Neural cell (in vitro differentiated cells): Measurements from ENCODE around the gene TIMM17B. TPM values are rescaled to one million over a fixed set of nuclear protein-coding genes. Genes with fewer than 3 reads are reported as not detected.

Experiments
- H2AFZ ChIP-seq: fragments of 200-600, 300-800 bp; sonication (generic), shearing (Covaris generic); 2 replicates; pipeline ENCODE4 v1.6.0; 2014; ENCODE audit warnings: low read depth, mild to moderate bottlenecking, antibody characterized with exemption, low read length, moderate library complexity
- H3F3A ChIP-seq: fragments of 200-600 bp; shearing (Covaris generic); 2 replicates; pipeline ENCODE4 v1.6.1; 2016; ENCODE audit warnings: mild to moderate bottlenecking, moderate library complexity, mixed read lengths, antibody characterized with exemption, low read length; ENCODE audit not compliant: insufficient read depth, poor library complexity, severe bottlenecking
- H3K27ac ChIP-seq: fragments of 200-600, 300-800 bp; sonication (generic), shearing (Covaris generic); 2 replicates; pipeline ENCODE4 v1.5.1; 2014; ENCODE audit warnings: mild to moderate bottlenecking, low read length, moderate library complexity
- H3K27me3 ChIP-seq: fragments of 300-800, 200-600 bp; sonication (generic), shearing (Covaris generic); 2 replicates; pipeline ENCODE4 v1.6.0; 2014; ENCODE audit warnings: mild to moderate bottlenecking, low read depth, low read length, moderate library complexity; ENCODE audit not compliant: insufficient read depth
- H3K36me3 ChIP-seq: fragments of 300-800, 200-600 bp; sonication (generic), shearing (Covaris generic); 2 replicates; pipeline ENCODE4 v1.5.1; 2014; ENCODE audit warnings: mild to moderate bottlenecking, antibody characterized with exemption, low read length, moderate library complexity; ENCODE audit not compliant: insufficient read depth
- H3K4me2 ChIP-seq: fragments of 300-800, 200-600 bp; sonication (generic), shearing (Covaris generic); 2 replicates; pipeline ENCODE4 v1.6.0; 2014; ENCODE audit warnings: mild to moderate bottlenecking, low read length
- H3K4me3 ChIP-seq: fragments of 300-800, 200-600 bp; sonication (generic), shearing (Covaris generic); 2 replicates; pipeline ENCODE4 v1.5.1; 2014; ENCODE audit warnings: mild to moderate bottlenecking, low read length, moderate library complexity
- H3K79me2 ChIP-seq: fragments of 200-600 bp; shearing (Covaris generic); replicated peaks from 2 replicates; pipeline ENCODE4 v1.6.0; 2014; ENCODE audit warnings: mild to moderate bottlenecking, low read length, moderate library complexity; ENCODE audit not compliant: insufficient read depth
- H3K9ac ChIP-seq: fragments of 300-800, 200-600 bp; sonication (generic), shearing (Covaris generic); 2 replicates; pipeline ENCODE4 v1.6.1; 2016; ENCODE audit warnings: mild to moderate bottlenecking, low read length, mixed read lengths
- H3K9me2 ChIP-seq: fragments of 200-600 bp; shearing (Covaris generic); 2 replicates; pipeline ENCODE4 v1.6.1; 2016; ENCODE audit warnings: mild to moderate bottlenecking, low read length, mixed read lengths; ENCODE audit not compliant: insufficient read depth
- H3K9me3 ChIP-seq: fragments of 200-600, 300-800 bp; sonication (generic), shearing (Covaris generic); 2 replicates; pipeline ENCODE4 v1.6.1; 2016; ENCODE audit warnings: mild to moderate bottlenecking, mixed run types, low read length, moderate library complexity, mixed read lengths
- H4K20me1 ChIP-seq: fragments of 200-600 bp; shearing (Covaris generic); 2 replicates; pipeline ENCODE4 v1.6.1; 2016; ENCODE audit warnings: mild to moderate bottlenecking, mixed run types; ENCODE audit not compliant: insufficient read depth
- CTCF ChIP-seq: fragments of 450-650 bp; IDR thresholded peaks from 2 replicates; pipeline ENCODE4 v1.5.1; 2014; ENCODE audit warnings: antibody characterized with exemption, mild to moderate bottlenecking, moderate library complexity; ENCODE audit not compliant: poor library complexity, severe bottlenecking
- EP300 ChIP-seq: fragments of 450-650 bp; conservative IDR thresholded peaks from 2 replicates; pipeline ENCODE4 v1.6.1; 2014; ENCODE audit warnings: antibody characterized with exemption, mild to moderate bottlenecking, moderate library complexity; ENCODE audit not compliant: poor library complexity, severe bottlenecking
- MXI1 ChIP-seq: fragments of 450-650 bp; conservative IDR thresholded peaks from 2 replicates; pipeline ENCODE4 v1.6.1; 2014; ENCODE audit warnings: antibody characterized with exemption, mild to moderate bottlenecking; ENCODE audit not compliant: poor library complexity, severe bottlenecking
- POLR2AphosphoS5 ChIP-seq: IDR thresholded peaks from 2 replicates; pipeline ENCODE4 v1.6.1; 2012
- RAD21 ChIP-seq: fragments of 450-650 bp; conservative IDR thresholded peaks from 2 replicates; pipeline ENCODE4 v1.6.1; 2014; ENCODE audit warnings: antibody characterized with exemption, mild to moderate bottlenecking, moderate library complexity
- REST ChIP-seq: IDR thresholded peaks from 2 replicates; pipeline ENCODE4 v1.6.1; 2012; ENCODE audit warnings: borderline replicate concordance
- SMC3 ChIP-seq: fragments of 450-650 bp; conservative IDR thresholded peaks from 2 replicates; pipeline ENCODE4 v1.6.1; 2014; ENCODE audit warnings: antibody characterized with exemption, mild to moderate bottlenecking, moderate library complexity; ENCODE audit not compliant: poor library complexity
- TAF1 ChIP-seq: IDR thresholded peaks from 2 replicates; pipeline ENCODE4 v1.6.1; 2012; ENCODE audit warnings: low read depth
- polyA plus RNA-seq: library from polyadenylated mRNA; depleted of rRNA; stranded (reverse); fragments of >200 nt; gene quantifications from 2 replicates; pipeline ENCODE4 v1.2.3, GENCODE V29; 2014

The TIMM17B gene
- polyA plus RNA-seq, 1 donor from 2014 or later, result 131 TPM

- H3K27me3 ChIP-seq, result no peaks in the 10 kb centered on the region
These were observed 11.0 kb upstream of the TIMM17B start for GRCh38 chrX:48908600-48908999.

GRCh38 chrX:48905090-48905790 lies 7.7 kb upstream of the TIMM17B start:
- H4K20me1 ChIP-seq, result no peaks in the 10 kb centered on the region
- no peak overlapping the region for H3K4me2 ChIP-seq
- no peak overlapping the region for H2AFZ ChIP-seq
- H3K27me3 ChIP-seq, result no peaks in the 10 kb centered on the region
- H3K9ac ChIP-seq, result no peak overlapping the region
- no peaks in the 10 kb centered on the region for H3K36me3 ChIP-seq
- H3F3A ChIP-seq, result no peaks in the 10 kb centered on the region
- H3K27ac ChIP-seq, result no peak overlapping the region
- H3K4me3 ChIP-seq, result no peak overlapping the region
- no peaks in the 10 kb centered on the region for H3K9me3 ChIP-seq
- no peaks in the 10 kb centered on the region for H3K9me2 ChIP-seq
- no peaks in the 10 kb centered on the region for H3K79me2 ChIP-seq
- TF ChIP-seq SMC3 (no peak), EP300 (no peak), REST (no peak), POLR2AphosphoS5 (no peak), MXI1 (no peak), RAD21 (no peak)

More at GRCh38 chrX:48908600-48908999, 11.0 kb upstream of the TIMM17B start:
- no peaks in the 10 kb centered on the region for H4K20me1 ChIP-seq
- H3K9me2 ChIP-seq, result no peaks in the 10 kb centered on the region
- H3K9ac ChIP-seq, result no peak overlapping the region
- no peaks in the 10 kb centered on the region for H3F3A ChIP-seq
- H2AFZ ChIP-seq, result no peak overlapping the region
- H3K9me3 ChIP-seq, result no peaks in the 10 kb centered on the region
- no peak overlapping the region for H3K27ac ChIP-seq
- H3K36me3 ChIP-seq, result no peaks in the 10 kb centered on the region
- H3K79me2 ChIP-seq, result peaks cover 9% of the 10 kb centered on the region
- TF ChIP-seq EP300 (no peak), POLR2AphosphoS5 (no peak), TAF1 (no peak), CTCF (no peak), RAD21 (no peak), REST (no peak), MXI1 (no peak)
- H3K4me3 ChIP-seq, result no peak overlapping the region
- no peak overlapping the region for H3K4me2 ChIP-seq
